HAP-1 (cell line): ENCODE results near the gene GOLGA8O.
"Not testable (repeated sequence)": the region's sequence is repeated elsewhere in the genome, so short reads cannot be mapped to it uniquely, and the experiment has no call there.

Experiments used
- DNase-seq, 2 experiments: peaks; one replicate each; pipeline ENCODE4 v3.0.0-alpha.2; 2016 to 2020; ENCODE audit warnings: low spot score in 2 of 2
- H3K27me3 ChIP-seq: fragments of 250-450 bp; sonication (Bioruptor Pico); 2 replicates; pipeline ENCODE4 v1.5.1; 2020; ENCODE audit warnings: low read depth, mild to moderate bottlenecking, moderate library complexity
- H3K36me3 ChIP-seq: fragments of 250-450 bp; sonication (Bioruptor Pico); replicated peaks from 2 replicates; pipeline ENCODE4 v1.5.1; 2020; ENCODE audit warnings: mild to moderate bottlenecking
- H3K4me1 ChIP-seq: fragments of 250-450 bp; sonication (Bioruptor Pico); 2 replicates; pipeline ENCODE4 v1.5.1; 2020; ENCODE audit warnings: mild to moderate bottlenecking
- H3K4me3 ChIP-seq: fragments of 250-450 bp; sonication (Bioruptor Pico); 2 replicates; pipeline ENCODE4 v1.5.1; 2020; ENCODE audit warnings: mild to moderate bottlenecking, moderate library complexity
- H3K9me3 ChIP-seq: fragments of 250-450 bp; sonication (Bioruptor Pico); 2 replicates; pipeline ENCODE4 v1.5.1; 2020; ENCODE audit warnings: mild to moderate bottlenecking, moderate library complexity
- in situ Hi-C: fragments of 300-500 bp; cut with MboI; formaldehyde crosslinking; loops from 3 replicates; pipeline ENCODE4 v1.14.3; 2020; ENCODE audit warnings: low sequenced_read_pairs, inconsistent platforms, mixed read lengths

GOLGA8O gene

GRCh38 chr15:32455534-32455933 is at the start of gene GOLGA8O:
GOLGA8O (minus strand) TSS chr15:32455634; CDS start chr15:32455536, 98 bp downstream.
- H3K9me3 ChIP-seq, H3K4me1 ChIP-seq, H3K4me3 ChIP-seq, in situ Hi-C loops, H3K36me3 ChIP-seq, H3K27me3 ChIP-seq, DNase-seq: not testable (repeated sequence)

DNA sequence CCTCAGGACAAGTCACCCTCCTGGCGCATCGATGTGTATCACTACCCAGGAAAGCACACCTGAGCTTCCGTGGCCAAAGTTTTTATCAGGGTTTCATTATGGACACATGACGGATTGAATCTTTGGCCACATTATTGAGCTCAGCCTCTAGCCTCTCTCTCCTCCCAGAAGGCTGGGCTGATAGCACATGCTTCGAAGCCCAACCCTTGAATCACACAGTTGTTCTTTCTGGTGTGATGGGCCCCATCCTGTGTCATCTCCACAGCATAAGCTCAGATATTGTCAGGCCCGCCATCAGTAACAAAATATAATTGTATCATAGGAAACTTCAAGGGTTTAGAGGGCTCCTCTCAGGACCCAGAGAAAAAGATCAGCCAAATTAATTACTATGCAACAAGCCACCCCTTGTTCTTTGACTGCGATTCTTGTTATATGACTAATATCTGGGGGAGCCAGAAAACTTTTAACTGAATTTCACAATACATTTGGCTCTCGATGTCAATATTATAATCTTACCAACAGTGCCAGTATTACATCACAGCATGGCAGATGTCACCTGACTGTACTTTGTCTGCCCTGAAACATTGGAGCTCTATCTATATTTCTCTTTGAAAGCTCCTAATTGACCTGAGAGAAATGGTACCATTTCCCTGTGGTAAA is 48.8 kb upstream of the GOLGA8O start:
- DNase-seq, H3K9me3 ChIP-seq, H3K4me3 ChIP-seq, in situ Hi-C loops, H3K27me3 ChIP-seq, H3K4me1 ChIP-seq, H3K36me3 ChIP-seq: not testable (repeated sequence)

DNA sequence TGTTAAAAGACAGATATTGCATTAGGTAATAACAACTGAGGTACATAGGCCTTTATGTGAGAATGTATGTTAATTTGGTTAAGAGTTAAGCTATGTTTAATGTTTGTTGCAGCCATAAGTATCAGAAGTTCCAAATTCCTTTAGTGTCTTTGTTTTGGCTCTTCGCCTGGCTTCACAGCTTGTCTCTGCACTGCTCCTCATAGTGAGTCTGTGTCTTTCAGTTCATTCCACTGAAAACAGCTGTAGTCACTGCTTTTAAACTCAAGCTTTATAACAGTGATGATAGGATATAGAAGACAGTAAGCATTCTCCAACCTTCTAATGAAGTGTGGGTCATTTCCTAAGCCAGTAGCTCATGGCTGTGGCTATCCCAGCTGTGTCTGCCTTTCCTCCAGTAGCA is 47.5 kb upstream of the GOLGA8O start:
- in situ Hi-C loops, H3K9me3 ChIP-seq, H3K36me3 ChIP-seq, DNase-seq, H3K4me1 ChIP-seq, H3K4me3 ChIP-seq, H3K27me3 ChIP-seq: not testable (repeated sequence)

GRCh38 chr15:32492768-32493167 is 37.3 kb upstream of the GOLGA8O start:
- H3K9me3 ChIP-seq, H3K4me3 ChIP-seq, in situ Hi-C loops, H3K36me3 ChIP-seq, H3K27me3 ChIP-seq, H3K4me1 ChIP-seq, DNase-seq: not testable (repeated sequence)

DNA sequence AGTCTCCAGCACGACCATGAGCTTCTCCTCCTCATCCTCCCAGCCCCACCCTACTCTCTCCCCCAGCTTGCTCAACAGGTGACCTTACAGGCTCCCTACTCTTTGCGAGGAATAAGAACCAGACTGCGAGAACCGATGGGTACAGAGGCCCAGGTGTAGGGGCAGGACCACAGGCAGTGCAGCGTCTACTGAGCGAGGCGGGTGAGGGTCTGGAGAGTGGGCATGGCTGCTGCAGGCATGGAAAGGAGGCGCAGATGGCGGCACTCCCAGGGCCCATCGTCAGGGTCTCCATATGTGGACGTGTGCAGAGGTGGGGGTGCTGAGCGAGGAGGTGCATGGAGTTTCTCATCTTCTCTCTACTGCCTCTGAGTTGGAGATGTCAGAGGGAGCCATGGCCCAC is 31.0 kb upstream of the GOLGA8O start:
- H3K36me3 ChIP-seq, DNase-seq, in situ Hi-C loops, H3K9me3 ChIP-seq, H3K27me3 ChIP-seq, H3K4me3 ChIP-seq, H3K4me1 ChIP-seq: not testable (repeated sequence)

GRCh38 chr15:32483377-32483776 is 27.9 kb upstream of the GOLGA8O start:
- H3K4me1 ChIP-seq, H3K27me3 ChIP-seq: not testable (repeated sequence)

GRCh38 chr15:32481683-32482082 is 26.2 kb upstream of the GOLGA8O start:
- in situ Hi-C loops, H3K9me3 ChIP-seq, H3K27me3 ChIP-seq, H3K4me3 ChIP-seq, DNase-seq, H3K4me1 ChIP-seq, H3K36me3 ChIP-seq: not testable (repeated sequence)

More at GRCh38 chr15:32483377-32483776, 27.9 kb upstream of the GOLGA8O start:
- H3K36me3 ChIP-seq, in situ Hi-C loops, H3K4me3 ChIP-seq, H3K9me3 ChIP-seq, DNase-seq: not testable (repeated sequence)

DNA sequence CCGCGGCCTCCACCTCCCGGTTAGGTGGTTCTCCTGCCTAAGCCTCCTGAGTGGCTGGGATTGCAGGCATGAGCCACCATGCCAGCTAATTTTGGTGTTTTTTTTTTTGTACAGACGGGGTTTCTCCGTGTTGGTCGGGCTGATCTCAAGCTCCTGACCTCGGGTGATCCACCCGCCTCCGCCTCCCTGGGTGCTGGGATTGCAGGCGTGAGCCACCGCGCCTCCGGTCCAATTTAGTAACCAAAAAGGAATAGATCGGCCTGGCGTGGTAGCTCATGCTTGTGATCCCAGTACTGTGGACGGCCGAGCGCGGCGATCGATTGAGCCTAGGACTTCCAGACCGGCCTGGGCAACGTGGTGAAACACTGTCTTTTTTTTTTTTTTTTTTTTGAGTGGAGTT is 12.6 kb upstream of the GOLGA8O start:
- H3K4me1 ChIP-seq, DNase-seq, H3K4me3 ChIP-seq, H3K27me3 ChIP-seq, H3K9me3 ChIP-seq, H3K36me3 ChIP-seq, in situ Hi-C loops: not testable (repeated sequence)

DNA sequence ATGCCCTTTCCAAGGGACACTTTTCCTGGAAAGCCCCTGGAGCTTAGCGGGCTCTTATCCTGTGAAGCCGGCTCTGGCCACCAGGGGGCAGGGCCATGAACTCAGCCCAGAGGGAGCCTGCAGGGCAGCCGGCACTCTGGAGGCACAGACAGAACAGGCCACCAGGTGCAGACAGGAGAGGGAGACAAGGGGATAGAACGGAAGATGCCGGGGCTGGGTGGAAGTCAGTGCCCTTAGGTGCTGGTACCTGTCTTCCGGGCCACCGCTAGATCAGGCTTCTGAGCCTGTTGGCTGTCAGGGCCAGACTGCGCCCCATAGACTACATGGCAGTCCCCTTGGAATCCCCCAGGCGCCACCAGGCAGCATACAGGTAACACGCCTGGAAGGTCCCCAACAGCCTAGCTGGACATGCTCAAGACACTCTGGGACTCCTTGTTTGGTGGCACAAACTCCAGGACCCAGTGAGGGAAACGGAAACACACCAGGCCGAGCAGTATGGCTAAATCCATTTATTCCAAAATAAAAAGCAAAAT is 14.9 kb downstream of the GOLGA8O start:
- H3K4me3 ChIP-seq, H3K36me3 ChIP-seq, in situ Hi-C loops, H3K9me3 ChIP-seq, H3K4me1 ChIP-seq, H3K27me3 ChIP-seq, DNase-seq: not testable (repeated sequence)

DNA sequence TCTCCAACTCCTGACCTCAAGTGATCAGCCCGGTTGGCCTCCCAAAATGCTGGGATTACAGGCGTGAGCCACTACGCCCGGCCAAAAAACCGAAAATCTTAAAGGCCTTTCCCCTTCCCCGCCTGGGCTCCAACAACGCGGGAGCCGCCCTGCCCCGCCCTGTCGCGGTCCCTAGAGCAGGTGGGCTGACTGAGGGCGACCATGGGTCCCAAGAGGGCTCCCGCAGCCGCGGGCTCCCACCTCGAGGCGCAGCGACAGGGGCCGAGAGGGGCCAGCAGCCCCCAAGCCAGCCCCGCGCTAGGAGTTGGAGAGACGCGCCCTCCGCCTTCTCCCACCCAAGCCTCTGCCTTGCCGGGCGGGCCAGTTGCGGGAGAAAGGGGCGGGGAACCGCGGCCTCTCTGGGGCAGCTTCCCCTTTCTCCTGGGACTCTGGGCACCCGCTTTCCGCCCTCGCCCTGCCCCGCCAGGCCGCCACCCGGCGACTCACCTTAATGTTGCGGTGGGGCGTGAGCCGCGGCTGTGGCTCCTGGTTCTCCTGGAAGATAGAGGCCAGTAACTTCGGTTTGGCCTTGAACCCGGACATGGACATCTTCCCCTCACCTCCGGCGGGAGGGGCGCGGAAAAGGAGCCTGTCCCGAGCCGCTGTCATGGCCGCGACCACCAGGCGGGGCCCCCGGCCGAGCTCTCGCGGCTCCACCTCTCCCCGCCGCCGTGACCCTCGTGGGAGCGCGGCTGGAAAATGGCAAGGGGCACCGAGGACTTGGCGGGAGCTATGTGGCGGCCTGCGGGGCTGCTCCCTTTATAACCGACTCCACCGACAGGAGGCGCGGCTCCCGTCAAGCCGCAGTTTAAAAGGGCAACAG is 21.1 kb downstream of the GOLGA8O start:
- H3K4me3 ChIP-seq, DNase-seq, in situ Hi-C loops: not testable (repeated sequence)

GRCh38 chr15:32427635-32428034 is 27.8 kb downstream of the GOLGA8O start:
- H3K4me1 ChIP-seq, in situ Hi-C loops, H3K4me3 ChIP-seq, DNase-seq, H3K27me3 ChIP-seq, H3K9me3 ChIP-seq, H3K36me3 ChIP-seq: not testable (repeated sequence)

More for the DNA sequence above, 21.1 kb downstream of the GOLGA8O start:
- not testable (repeated sequence) for H3K9me3 ChIP-seq, H3K27me3 ChIP-seq, H3K36me3 ChIP-seq, H3K4me1 ChIP-seq

GRCh38 chr15:32426511-32426910 is 28.9 kb downstream of the GOLGA8O start:
- H3K9me3 ChIP-seq, H3K4me3 ChIP-seq, H3K36me3 ChIP-seq, H3K4me1 ChIP-seq, in situ Hi-C loops, DNase-seq, H3K27me3 ChIP-seq: not testable (repeated sequence)

DNA sequence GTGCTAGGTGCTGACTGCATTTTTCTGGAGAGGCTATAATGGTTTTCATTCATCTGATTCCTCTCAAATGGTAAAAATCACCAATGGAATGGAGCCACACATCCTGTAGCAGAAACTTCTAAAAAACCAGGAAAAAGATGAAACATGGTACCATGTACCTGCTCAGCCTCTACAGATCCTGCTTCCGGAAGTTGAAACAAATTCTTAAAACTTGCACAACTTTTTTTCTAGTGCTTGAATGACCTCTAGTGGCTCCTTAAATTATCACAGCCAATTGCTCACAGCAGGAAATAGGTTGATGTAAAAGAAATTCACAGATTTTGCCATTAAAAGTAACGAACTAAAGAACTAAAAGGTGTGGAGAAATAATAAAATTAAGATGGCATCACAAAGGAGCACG is 47.5 kb downstream of the GOLGA8O start:
- in situ Hi-C loops = not testable (repeated sequence)

DNA sequence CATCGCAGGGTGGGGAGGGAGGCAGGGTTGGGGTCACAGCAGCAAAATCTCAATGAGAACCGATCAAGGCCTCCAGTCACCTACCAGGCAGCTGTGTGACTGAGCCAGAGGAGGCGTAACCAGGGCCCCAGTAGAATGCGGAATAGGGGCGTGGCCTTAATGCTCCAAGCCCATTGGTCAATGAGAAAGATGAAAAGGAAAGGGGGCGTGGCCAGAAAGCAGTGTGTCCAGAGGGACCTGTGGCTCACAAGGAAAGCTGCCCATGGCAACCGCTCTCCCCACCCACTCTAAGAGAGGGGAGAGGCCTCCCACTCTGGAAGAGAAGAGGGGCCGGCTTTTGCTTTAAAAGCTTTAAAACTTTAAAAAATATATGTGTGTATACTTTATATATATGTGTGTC is 52.2 kb downstream of the GOLGA8O start, which contains the start of gene GOLGA8K:
Gene GOLGA8K (minus strand): TSS at position 101 of the 400 bp plus-strand sequence. CDS start 98 bp downstream, at position 3.
- H3K4me3 ChIP-seq, in situ Hi-C loops, DNase-seq, H3K27me3 ChIP-seq, H3K4me1 ChIP-seq, H3K9me3 ChIP-seq, H3K36me3 ChIP-seq: not testable (repeated sequence)

More for the DNA sequence above, 47.5 kb downstream of the GOLGA8O start:
- not testable (repeated sequence) for DNase-seq, H3K9me3 ChIP-seq, H3K4me1 ChIP-seq, H3K4me3 ChIP-seq, H3K27me3 ChIP-seq, H3K36me3 ChIP-seq
